GM21367 (cell line): Measurements from ENCODE around the gene KRTAP5-9.
"Not testable (repeated sequence)": the region's sequence is repeated elsewhere in the genome, so short reads cannot be mapped to it uniquely, and the experiment has no call there.

ENCODE experiments used
- ATAC-seq: cut with Tn5 transposase; IDR thresholded peaks from one replicate; pipeline ENCODE4 v1.9.1; 2021; ENCODE audit not compliant: unreplicated experiment

Gene KRTAP5-9

GRCh38 chr11:71581826-71582225 lies 33.6 kb downstream of the KRTAP5-9 start:
- ATAC-seq, result no peak

DNA sequence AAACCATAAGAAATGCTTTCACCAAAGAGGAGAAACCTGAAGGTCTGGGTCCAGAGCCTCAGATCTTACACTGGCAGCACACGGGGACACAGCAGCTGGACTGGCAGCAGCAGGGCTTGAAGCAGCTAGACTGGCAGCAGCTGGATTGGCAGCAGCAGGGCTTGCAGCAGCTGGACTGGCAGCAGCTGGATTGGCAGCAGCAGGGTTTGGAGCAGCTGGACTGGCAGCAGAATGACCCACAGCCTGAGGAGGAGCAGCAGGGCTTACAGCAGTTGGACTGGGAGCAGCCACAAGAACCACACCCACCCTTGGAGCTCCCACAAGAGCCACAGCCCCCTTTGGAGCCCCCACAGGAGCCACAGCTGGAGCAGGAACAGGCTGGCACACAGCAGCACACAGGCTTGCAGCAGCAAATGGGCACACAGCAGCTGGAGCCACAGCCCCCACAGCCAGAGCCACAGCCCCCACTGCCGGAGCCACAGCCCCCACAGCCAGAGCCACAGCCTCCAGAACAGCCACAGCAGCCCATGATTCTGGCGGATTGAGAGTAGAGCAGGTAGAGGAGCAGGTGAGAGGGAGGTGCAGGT lies 34.2 kb downstream of the KRTAP5-9 start, which contains the start of gene KRTAP5-11:
KRTAP5-11 (minus strand) TSS at position 567 of the 587 bp plus-strand sequence; CDS start at position 529, 38 bp downstream.
- ATAC-seq, result no peak

- not testable (repeated sequence) for ATAC-seq
Measured at GRCh38 chr11:71582969-71583368, 34.7 kb downstream of the KRTAP5-9 start.

DNA sequence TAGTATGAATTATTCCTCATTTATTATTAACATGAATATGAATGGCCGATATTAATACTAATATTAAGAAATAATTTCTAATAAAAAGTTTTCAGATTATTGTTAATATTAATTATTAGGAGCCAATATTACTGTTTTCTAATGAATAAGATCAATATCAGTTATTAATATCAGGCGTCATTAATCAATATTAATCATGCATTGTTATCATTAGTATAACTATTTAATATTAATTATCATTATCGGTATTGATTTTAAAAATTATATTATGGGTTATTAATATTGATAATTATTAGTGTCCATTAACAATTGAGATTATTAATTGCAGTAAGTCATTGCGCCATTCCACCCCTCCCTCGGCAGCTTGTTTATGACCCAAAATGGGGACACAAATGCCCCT lies 37.5 kb downstream of the KRTAP5-9 start:
- ATAC-seq, result not testable (repeated sequence)

- ATAC-seq, result not testable (repeated sequence)
Measured at GRCh38 chr11:71588314-71588713, 40.1 kb downstream of the KRTAP5-9 start.

- ATAC-seq, result not testable (repeated sequence)
Measured at GRCh38 chr11:71588822-71589545, 40.8 kb downstream of the KRTAP5-9 start.

DNA sequence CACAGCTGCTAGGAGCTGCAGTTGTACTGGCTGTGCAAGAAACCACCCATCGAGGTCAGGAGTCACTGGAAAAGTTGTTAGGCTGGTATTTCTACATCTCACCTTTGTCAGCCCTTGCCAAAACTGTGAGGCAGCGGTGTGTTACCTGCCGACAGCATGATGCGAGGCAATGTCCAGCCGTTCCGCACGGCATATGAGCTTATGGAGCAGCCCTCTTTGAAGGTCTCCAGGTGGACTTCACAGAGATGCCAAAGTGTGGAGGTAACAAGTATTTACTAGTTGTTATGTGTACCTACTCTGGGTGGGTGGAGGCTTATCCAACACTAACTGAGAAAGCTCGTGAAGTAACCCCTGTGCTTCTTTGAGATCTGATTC lies 41.3 kb downstream of the KRTAP5-9 start:
- not testable (repeated sequence) for ATAC-seq
